HG03378 (cell line): ENCODE measurements around the gene FRMPD1.
"Not testable (repeated sequence)": the region's sequence is repeated elsewhere in the genome, so short reads cannot be mapped to it uniquely, and the experiment has no call there.

Source experiments
- ATAC-seq: cut with Tn5 transposase; IDR thresholded peaks from one replicate; pipeline ENCODE4 v1.9.1; 2021; ENCODE audit warnings: mild to moderate bottlenecking, moderate library complexity; ENCODE audit not compliant: unreplicated experiment

The FRMPD1 gene, protein sequence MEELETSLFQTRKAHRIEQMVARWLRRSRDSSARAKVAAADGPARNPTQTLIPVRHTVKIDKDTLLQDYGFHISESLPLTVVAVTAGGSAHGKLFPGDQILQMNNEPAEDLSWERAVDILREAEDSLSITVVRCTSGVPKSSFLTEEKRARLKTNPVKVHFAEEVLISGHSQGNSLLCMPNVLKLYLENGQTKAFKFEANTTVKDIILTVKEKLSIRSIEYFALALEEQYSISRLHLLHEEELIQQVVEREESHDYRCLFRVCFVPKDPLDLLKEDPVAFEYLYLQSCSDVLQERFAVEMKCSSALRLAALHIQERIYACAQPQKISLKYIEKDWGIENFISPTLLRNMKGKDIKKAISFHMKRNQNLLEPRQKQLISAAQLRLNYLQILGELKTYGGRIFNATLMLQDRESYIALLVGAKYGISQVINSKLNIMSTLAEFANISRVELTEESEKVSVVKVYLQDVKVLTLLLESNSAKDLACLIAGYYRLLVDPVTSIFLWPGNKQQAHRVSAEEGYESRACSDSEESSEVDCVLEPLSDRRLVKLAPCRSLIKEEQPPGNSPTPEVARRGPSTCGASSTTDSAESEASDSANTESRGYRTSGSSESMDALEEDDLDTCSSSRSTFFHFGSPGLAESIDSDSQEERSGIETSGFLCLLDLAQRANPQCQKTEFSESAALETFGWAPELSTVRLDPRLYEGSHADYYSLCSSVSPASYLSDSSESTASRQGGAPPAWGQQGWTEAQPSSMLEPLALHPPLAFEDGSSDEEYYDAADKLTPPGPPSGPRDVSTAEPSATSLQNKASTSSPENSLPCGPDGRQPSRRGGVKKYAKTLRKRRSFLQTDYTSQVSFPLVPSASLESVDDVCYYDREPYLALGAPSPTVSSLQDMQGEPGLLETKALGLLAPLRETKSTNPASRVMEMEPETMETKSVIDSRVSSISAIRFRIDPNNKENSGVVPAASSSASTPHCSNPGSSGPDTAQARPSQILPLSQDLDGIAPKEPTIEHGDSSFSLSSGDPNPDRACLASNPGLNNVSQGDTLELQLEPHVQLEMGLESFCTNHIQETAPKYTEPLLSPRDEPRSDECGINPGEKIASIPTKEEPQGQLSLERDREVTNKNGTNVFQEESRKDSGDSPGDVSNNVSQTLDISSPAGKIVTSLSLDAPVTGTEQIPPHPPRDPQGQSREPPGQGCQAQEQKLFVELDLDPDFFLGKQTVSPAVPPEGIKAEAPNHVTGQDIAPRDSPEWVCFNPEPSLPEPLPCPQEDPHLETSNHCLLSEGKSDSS (N-terminal part only)

DNA sequence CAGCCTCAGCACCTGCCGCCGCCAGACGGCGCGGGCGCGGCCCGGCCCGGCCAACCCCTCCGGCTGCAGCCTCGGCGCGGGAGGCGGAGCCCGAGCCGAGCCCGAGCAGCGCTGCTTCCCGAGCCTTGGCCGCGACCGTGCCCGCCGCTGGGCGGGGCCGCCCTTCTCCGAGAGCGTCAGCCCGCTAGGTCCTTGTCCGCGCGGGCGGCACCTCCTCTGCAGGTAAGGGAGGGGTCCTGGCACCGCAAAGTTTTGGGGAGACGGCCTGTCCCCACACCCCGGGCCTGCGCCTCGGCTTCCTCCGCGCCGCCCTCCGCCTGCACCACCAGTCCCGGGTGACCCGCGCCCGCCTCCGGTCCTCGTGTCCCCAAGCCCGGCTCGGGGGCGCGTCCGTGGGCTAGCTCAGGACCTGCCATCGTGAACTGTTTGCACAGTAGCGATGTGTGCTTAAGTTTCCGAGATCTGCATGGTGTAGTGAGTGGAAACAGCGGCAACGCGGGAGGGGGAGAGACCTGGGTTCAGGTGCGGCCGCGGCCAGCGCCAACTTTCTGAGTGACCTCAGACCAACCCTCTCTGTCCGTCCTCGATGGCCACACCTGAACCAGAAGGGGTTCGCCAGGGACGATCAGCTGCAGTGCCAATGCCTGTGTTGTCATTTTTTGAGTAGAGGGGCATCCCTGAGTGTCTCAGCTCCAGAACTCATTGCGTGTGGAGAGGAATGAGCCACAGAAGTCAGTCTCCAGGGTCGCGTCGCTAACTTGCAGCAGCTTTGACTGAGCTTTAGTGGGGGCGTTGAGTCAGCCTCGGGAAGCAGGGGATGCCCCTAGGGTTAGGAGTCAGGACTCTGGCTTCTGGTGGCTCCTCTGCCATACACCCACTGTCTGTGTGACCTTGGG lies at the start of gene FRMPD1:
Gene FRMPD1, plus strand, starts transcription at position 82 of the 896 bp plus-strand sequence. CDS start 41,688 bp downstream, outside the sequence.
- ATAC-seq, result no peak

DNA sequence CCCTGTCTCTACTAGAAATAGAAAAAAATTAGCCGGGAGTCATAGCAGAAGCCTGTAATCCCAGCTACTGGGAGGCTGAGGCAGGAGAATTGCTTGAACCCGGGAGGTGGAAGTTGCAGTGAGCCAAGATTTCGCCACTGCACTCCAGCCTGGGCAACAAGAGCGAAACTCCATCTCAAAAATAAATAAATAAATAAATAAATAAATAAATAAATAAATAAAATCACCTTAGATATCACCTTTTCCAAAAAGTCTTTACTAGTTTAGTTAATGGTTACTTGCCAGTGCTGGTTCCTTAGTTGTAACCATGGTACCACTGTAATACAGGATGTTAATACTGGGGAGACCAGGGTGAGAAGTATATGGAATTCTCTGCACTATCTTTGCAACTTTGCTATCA lies 48.7 kb upstream of the FRMPD1 start:
- ATAC-seq, result not testable (repeated sequence)

DNA sequence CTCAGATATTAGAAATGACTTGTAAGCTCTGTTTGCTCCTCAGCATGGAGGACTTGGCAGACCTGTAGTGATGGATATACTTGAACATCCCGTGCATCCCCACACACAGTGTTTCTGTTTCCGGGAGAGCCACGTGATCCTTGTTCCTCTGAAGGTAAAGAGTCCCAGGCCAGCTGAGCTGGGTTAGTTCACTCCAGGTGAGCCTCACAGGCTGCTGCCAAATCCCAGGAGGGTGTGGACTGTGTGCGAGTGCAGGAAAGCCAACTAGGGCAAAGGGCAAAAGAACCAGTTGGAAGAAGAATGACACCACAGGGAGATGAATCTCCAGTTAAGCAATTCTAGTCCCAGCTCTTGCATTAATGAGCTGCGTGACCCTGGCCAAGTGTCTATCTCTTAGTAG lies 47.9 kb upstream of the FRMPD1 start:
- ATAC-seq, result no peak

DNA sequence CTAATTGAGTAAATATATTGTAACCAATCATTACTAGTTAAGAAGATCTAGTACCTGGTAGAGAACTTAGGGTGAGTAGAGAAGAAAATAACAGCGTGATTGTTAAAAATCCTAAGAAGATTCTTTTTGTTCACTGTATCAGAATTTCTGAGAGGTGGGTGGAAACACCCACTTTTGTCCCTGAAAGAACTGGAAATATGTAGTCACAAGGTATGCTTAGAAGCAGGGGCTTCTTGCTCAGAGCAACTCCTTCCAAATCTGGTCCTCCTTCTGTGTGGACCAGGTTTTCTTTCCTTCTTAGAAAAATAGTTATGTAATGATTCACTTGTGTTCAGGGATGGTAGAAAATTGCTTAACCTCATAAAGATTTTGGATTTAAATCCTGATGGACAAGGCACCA lies 46.5 kb upstream of the FRMPD1 start:
- no peak for ATAC-seq

DNA sequence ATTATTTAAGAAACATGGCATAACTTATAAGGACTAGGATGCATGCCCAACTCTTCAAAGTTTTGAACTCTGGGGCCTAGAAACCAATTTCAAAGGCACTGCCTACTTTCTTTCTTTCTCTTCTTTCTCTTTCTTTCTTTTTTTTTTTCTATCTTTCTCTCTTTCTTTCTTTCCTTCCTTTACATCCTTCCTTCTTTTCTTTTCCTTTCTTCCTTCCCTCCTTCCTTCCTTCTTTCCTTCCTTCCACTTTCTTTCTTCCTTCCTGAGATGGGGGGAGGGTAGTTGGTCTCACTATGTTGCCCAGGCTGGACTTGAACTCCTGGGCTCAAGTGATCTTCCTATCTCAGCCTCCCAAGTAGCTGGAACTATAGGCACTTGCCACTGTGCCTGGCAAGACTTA lies 42.5 kb upstream of the FRMPD1 start:
- ATAC-seq, result no peak

DNA sequence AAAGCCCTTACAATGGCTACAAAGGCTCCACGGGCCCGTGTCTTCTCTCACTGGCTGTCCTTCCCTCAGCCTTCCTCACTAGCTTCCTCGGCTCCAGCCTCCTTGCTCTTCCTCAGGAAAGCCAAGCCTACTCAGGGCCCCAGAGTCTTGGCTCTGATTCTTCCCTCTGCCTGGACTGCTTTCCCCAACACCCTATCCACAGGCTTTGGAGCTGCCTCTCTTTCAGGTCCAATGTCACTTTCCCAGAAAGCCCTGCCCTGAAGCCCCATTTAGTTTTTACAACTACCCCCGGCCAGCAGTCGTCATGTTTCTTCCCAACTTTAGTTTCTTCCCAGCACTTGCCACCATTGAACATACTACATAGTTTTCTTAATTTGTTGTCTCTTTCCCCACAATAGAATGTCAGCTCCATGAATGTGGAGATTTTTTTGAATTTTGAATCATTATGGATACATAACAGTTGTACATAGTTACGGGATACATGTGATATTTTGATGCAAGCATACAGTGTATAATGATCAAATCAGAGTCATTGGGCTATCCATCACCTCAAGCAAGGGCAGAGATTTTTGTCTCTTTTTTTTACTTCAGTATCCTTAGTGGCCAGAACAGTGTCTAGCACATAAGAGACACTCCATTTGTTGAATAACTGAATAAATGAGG lies 40.9 kb upstream of the FRMPD1 start:
- ATAC-seq, result no peak

DNA sequence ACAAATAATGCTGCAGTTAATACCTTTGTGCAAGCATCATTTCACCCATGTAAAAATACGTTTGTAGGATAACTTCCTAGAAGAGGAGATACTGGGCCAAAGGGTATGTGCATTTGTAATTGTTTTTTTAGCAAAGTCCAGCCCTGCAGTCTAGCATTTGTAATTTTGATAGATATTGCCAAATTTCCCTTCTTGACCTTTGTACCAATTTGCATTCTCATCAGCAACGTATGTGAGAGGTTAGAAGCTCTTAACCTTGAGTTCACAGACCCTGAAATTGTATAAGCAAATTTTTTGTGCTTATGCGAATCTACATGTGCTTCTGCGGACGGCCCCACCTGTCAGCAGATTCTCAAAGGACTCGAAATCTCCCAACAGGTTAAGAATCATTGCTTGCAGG lies 39.7 kb upstream of the FRMPD1 start:
- ATAC-seq, result no peak

DNA sequence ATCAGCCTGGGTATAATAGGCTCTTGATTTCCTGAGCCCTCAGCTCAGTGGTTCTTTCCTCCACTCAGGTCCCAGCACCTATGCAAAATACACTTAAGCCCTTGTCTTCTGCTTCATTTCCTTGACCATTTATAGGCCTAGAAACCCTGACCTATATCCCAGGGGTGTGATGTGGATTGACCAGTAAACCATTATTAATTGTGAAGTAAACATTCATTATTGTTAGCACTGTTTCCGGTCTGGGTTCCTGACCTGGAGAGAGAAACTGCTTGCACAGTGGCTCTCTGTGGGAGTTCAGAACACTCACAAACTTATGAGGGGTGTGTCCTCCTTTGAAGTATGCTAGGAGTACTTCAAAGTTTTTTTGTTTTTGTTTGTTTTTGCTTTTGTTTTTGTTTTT lies 38.8 kb upstream of the FRMPD1 start:
- ATAC-seq, result no peak

DNA sequence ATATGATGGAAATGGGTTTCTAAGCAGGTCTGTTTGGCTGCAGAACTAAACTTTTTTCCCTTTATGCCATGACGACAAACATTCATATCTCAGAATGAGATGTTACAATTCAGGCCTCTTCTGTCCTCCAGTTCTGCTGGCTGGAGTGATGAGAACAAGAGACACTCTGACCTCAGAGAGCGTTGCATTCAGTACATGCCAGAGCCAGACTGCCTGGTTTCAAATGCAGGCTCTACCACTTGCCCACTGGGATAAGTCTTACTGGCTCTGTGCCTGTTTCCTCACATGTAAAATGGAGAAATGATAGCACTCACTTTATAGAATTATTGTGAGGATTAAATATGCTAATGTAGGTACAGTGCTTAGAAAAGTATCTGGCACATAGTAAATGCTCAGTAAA lies 33.6 kb upstream of the FRMPD1 start:
- ATAC-seq, result no peak

DNA sequence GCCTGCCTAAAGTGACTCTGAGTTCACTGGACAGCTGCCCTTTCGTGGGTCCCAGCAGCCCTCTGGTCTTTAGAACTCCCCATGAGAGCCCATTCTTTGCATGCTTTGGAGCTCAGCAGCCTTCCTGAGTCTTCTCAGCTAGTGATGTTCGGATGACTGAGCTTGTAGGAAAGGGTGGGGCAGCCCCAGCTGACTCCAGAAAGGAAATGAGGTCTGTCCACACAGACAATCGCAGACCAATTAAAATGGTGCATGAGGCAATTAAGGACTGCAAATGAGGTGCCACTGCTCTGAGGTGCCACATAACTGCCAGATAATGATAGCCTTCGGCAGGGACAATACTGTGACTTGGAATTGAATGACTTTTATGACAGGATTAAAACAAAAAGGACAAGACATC lies 32.9 kb upstream of the FRMPD1 start:
- no peak for ATAC-seq

DNA sequence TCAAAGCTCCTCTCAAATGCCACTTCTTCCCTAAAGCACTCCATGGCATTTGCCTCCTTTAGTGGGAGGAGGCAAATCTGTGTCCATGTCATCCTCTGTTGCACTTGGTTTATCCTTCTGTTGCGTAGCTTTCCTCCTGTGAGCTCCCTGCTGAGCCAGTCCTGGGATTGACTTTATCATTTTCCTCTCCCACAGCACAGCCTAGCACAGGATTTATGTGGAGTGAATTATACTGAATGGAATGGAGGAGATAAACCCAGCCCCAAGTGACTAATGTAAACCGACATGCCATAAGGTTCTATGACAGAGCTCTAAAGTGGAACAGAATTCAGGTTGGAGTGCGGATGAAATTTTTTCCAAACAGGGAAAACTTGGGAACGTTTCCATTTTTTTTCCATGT lies 31.9 kb upstream of the FRMPD1 start:
- no peak for ATAC-seq

DNA sequence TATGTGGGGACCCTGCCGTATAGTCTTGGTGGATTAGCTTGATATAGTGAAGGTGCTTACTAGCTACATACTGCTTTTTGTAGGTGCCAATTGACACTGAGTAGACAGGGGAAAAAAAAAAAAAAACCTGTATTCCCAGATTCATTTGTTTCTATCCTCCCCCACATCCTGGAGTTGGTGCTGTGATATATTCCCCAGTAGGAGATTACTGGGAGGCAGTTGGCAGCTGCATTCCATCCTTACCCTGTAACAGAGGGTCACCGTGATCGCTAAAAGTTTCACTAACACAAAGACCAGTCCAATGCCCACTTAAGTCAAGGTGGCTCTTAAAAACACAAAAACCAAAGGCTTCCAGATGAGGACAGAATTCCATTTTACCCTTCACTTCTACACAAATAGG lies 30.9 kb upstream of the FRMPD1 start:
- no peak for ATAC-seq

DNA sequence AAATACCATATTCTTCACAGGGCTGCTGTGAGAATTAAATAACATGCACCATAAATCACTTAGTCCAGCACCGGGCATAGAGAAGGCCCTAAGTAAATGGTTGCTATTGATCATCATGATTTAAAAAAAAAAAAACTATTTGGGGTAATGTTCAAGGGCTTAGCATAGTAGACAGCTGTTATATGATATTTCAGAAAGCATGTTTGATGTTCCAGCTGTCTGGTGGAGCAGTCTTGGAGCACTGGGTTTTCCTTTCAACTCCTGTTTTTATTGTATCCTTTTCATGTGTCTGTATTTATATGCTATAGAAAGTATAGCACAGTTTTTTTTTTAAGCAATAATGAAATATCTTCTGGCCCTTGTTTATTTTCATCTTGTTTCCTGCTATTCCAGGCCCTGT lies 30.4 kb upstream of the FRMPD1 start:
- no peak for ATAC-seq

DNA sequence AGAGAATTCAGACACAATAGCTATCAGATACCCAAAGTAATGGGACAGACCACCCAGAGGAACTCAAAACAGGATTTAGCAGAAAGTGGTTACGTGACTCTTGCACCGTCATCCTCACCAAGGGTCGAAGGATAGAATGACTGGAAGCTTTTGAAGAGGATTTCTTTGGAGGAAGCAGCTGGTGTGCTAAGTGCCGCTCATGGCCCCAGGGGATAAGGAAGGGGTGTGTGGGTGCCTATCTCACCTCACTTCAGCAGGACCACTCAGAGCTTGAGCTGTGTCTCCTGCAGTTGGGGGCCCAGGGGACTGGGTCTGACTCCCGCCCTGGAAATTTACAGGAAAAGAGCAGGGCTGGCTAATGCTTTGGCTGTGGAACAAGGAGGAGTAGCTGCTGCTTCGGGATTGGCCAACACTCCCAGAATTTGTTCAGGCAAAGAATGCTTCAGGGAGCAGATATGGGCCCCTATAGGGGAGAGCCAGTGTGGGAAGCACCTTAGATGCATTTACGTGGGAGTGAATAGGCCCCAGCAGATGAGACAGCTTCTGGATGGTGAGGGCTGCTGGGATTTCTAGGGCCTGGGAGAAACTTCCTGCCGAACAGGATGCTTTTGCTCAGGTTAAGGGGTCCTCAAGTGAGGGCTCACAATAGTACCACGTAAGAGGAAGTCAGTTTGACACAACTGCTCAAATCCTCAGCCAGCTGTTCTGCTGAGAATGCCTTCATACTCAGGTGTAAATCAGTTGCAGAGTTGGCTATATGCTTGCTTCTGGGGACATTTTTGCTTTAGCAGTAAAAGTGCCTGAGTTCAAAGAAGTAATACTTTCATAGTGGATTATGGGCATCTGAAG lies 29.3 kb upstream of the FRMPD1 start:
- ATAC-seq, result no peak

DNA sequence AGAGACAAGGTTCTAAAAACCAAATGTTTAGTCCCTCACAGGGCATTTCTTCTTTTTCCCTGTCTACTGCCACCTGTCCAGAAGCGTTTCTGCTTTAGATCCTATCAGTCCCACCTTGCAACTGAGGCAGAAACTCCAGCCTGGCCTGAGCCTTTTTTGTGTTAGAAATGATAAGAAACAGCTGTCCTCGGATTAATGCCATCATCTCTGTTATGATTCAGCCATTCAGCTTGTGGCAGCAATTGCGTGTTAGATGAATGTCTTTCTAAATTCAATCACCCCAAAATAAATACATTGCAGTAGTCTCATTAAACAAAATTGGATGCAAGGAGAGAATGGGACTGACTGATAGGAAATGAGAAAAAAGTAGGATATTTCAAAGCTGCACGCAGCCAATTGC lies 28.3 kb upstream of the FRMPD1 start:
- ATAC-seq, result no peak

DNA sequence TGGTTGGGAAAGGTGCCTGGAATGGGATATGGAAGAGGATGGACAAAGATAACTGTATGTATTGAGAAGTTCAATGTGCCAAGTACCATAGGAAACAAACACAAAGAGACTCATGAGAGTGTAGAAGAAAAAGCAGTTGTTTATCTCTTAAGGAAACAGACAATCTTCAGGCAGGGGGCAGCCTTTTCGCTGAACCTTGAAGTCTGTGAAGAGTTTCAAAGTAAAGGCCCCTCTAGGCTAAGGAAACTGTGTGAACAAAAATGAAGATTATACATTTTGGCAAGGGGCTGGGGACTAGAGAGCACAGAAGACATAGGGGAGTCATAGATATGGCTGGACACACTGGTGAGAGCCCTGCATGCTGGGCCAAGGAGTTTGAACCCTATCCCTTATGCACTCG lies 27.5 kb upstream of the FRMPD1 start:
- ATAC-seq, result no peak

DNA sequence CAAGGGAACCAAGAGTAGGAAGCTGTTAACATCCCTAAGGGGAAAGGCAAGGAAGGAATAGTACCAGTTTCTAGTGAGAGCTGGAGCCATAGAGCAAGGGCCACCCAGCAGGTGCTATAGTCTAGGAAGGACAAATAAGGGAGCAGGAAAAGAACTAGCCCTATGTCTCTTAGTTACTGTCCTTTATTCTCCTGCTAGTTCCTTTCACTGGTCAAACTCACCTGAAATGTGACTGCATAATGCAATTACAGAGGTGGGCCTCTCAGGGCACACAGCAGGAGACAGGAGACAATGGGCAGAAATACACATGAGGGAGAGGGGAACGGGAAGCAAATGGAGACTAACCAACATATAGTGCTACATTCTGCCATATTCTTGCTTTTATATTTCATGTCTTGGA lies 26.7 kb upstream of the FRMPD1 start:
- ATAC-seq, result no peak

DNA sequence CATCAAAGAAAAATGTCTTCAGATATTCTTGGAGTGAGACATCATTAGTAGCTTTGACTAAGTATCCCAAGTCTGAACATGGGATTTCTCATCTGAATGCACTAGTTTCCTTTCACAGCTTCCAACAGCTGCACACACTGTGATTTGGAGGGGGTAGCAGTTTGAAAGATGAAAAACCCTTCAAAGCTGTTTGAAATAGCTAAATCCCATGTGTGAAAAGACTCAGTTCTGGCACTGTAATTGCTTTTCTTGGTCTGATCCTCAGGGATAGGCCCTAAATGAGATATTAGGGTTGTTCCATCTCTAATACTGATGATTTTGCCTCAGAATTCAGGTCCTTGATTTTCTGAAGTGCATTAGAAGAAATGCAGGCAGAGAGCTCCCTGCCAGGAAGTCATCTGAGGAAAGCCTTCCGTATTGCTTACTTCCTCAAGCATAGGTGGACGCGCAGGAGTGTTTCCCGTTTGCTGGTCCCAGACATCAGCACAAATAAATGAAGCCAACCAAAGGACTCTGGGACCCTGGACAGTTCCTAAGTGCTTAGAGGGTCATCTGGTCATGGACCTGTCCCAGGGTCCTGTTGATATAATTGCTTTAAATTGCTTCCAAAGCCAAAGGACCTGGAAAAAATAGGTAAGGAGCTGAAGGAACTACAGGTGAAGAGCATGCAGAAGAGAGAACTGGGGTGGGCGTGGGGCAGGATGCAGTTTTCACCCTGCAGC lies 25.6 kb upstream of the FRMPD1 start:
- no peak for ATAC-seq
